Bronchial epithelial cell (primary cell): ENCODE data around the gene NIPSNAP2. TPM values are rescaled to one million over a fixed set of nuclear protein-coding genes. Genes with fewer than 3 reads are reported as not detected.
"Not testable (repeated sequence)": the region's sequence is repeated elsewhere in the genome, so short reads cannot be mapped to it uniquely, and the experiment has no call there.

Source experiments
- DNase-seq: peaks from one replicate; pipeline ENCODE4 v3.0.0-alpha.2; 2010; ENCODE audit warnings: low read depth
- FAIRE-seq: peaks from 2 replicates; lab custom pipeline; 2011; peaks lifted over from hg19 to GRCh38; lab: Jason Lieb, UNC
- H3K27me3 ChIP-seq: 2 replicates; pipeline ENCODE4 v1.5.1; 2011; ENCODE audit warnings: low read length; ENCODE audit not compliant: control insufficient read depth, insufficient read depth
- H3K36me3 ChIP-seq: 2 replicates; pipeline ENCODE4 v1.5.1; 2011; ENCODE audit warnings: low read length; ENCODE audit not compliant: control insufficient read depth, insufficient read depth
- H3K4me3 ChIP-seq: 2 replicates; pipeline ENCODE4 v1.5.1; 2011; ENCODE audit warnings: mild to moderate bottlenecking, low read depth, low read length, control low read depth
- total RNA-seq: library from RNA; depleted of rRNA; stranded (reverse); fragments of >200 nt; gene quantifications from 2 replicates; pipeline ENCODE4 v1.2.1, GENCODE V29; 2014
- TF ChIP-seq, protein P1 (sequence below): IDR thresholded peaks from 2 replicates; pipeline ENCODE4 v1.5.1; 2011; ENCODE audit warnings: mild to moderate bottlenecking, moderate library complexity, low read length, control low read depth, inconsistent platforms; ENCODE audit not compliant: insufficient read depth, severe bottlenecking

Gene NIPSNAP2
- total RNA-seq, 1 donor from 2014 or later = 65.3 TPM

DNA sequence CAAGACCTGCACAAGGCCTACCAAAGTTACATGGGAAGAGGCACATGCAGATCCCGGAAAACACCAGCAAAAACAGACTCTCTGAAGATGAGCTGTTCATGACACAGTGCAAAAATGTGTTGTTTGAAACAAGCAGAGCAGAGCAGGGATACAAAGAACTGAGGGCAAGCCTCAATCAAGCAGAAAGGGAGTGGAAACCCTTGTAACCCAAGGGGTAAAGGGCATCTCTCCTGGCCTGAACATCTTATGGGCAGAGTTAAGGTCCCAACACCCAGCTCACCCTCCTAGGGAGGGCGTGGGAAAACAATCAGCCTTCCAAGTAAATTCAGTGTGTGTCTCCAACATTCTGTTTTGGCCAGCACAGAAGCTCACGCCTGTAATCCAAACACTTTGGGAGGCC lies 76.3 kb downstream of the NIPSNAP2 start:
- peaks cover 2% of the 10 kb centered on the region for H3K36me3 ChIP-seq
- no peak overlapping the region for H3K4me3 ChIP-seq
- no peak for FAIRE-seq
- TF ChIP-seq, protein P1, sequence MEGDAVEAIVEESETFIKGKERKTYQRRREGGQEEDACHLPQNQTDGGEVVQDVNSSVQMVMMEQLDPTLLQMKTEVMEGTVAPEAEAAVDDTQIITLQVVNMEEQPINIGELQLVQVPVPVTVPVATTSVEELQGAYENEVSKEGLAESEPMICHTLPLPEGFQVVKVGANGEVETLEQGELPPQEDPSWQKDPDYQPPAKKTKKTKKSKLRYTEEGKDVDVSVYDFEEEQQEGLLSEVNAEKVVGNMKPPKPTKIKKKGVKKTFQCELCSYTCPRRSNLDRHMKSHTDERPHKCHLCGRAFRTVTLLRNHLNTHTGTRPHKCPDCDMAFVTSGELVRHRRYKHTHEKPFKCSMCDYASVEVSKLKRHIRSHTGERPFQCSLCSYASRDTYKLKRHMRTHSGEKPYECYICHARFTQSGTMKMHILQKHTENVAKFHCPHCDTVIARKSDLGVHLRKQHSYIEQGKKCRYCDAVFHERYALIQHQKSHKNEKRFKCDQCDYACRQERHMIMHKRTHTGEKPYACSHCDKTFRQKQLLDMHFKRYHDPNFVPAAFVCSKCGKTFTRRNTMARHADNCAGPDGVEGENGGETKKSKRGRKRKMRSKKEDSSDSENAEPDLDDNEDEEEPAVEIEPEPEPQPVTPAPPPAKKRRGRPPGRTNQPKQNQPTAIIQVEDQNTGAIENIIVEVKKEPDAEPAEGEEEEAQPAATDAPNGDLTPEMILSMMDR = no peak
- no peak for DNase-seq
- no peaks in the 10 kb centered on the region for H3K27me3 ChIP-seq

DNA sequence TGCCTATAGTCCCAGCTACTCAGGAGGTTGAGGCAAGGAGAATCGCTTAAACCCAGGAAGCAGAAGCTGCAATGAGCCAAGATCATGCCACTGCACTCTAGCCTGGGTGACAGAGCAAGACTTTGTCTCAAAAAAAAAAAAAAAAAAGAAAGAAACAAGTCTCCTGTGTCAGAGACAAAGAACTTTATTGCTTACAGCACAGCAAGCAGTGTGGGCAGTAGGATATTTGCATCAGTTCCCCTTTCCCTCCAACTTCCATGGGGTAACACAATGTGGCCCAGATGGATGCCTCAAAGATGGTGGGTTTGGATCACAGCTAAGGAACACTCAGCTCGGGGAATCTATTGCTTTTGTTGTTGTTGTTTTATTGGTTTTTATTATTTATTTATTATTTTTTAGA lies 81.4 kb downstream of the NIPSNAP2 start:
- FAIRE-seq, H3K36me3 ChIP-seq, DNase-seq, H3K27me3 ChIP-seq, H3K4me3 ChIP-seq: not testable (repeated sequence)

DNA sequence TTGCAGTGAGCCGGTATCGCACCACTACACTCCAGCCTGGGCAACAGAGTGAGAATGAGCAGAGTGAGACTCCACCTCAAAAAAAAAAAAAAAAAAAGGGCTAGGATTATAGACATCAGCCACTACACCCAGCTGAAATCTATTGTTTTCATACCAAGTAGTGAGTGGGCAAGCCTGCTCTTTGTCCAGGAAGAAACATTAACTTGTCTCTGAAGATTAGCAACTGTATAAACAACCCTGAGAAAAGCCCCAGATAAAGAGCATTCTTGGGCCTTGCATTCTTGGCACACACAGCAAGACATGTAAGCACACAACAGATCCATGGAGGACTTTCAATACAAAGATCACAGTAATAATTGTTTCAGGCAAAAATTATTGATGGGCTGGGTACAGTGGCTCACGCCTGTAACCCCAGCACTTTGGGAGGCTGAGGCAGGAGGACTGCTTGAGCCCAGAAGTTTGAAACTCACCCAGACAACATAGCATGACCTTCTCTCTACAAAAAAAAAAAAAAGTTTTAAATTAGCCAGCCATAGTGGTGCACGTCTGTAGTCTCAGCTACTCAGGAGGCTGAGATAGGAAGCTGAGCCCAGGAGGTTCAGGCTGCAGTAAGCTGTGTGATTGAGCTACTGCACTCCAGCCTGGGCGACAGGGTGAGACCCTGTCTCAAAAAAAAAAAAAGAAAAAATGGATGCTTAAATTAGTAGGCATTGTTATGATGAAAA lies 82.5 kb downstream of the NIPSNAP2 start:
- Histone ChIP-seq H3K36me3 (peaks cover 2% of the 10 kb centered on the region), H3K27me3 (no peaks in the 10 kb centered on the region), H3K4me3 (no peak overlapping the region)
- FAIRE-seq (no peak), DNase-seq (peak; percentile 80)
- TF ChIP-seq, protein P1 = no peak

DNA sequence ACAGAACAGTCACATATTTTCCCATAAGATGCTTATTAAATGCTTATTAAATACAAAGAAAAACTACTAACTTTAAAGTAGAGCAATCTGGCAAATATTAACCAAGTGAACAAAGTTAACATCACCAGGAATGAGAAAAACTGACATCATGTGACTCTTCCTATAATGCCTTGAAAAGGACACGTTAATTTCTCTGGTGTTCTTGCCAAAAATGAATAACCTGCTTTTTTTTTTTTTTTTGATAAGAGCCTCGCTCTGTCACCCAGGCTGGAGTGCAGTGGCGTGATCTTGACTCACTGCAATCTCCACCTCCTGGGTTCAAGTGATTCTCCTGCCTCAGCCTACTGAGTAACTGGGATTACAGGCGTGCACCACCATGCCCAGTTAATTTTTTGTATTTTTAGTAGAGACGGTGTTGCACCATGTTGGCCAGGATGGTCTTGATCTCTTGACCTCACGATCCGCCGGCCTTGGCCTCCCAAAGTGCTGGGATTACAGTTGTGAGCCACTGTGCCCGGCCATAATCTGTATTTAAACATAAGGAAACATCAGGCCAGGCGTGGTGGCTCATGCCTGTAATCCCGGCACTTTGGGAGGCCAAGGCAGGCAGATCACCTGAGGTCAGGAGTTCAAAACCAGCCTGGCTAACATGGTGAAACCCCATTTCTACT lies 83.2 kb downstream of the NIPSNAP2 start:
- DNase-seq = peak; percentile 25
- not testable (repeated sequence) for H3K4me3 ChIP-seq, H3K27me3 ChIP-seq, FAIRE-seq, H3K36me3 ChIP-seq

DNA sequence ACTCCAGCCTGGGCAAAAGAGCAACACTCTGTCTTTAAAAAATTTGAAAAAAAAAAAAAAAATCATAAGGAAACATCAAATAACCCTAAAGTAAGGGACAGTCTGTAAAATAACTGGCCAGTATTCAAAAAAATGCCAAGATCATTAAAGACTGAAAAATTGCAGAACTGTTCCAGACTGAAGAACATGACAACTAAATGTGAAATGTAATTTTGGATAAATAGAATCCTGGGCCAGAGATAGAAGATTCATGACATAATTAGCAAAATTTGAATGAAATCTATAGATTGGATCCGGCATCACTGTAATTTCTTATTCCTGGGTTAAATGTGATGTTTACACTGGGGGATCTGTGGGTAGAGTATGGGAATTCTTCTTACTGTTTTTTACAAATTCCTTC lies 83.9 kb downstream of the NIPSNAP2 start:
- Histone ChIP-seq H3K36me3 (no peaks in the 10 kb centered on the region), H3K4me3 (no peak overlapping the region), H3K27me3 (no peaks in the 10 kb centered on the region)
- FAIRE-seq (no peak), DNase-seq (no peak)
- TF ChIP-seq, protein P1 = no peak

DNA sequence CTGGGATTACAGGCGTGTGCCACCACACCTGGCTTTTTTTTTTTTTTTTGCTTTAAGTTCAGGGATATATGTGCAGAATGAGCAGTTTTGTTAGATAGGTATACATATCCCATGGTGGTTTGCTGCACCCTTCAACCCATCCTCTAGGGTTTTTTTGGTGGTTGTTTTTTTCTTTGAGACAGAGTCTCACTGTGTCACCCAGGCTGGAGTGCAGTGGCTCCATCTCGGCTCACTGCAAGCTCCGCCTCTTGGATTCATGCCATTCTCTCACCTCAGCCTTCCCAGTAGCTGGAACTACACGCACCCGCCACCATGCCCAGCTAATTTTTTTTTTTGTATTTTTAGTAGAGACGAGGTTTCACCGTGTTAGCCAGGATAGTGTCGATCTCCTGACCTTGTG lies 84.4 kb downstream of the NIPSNAP2 start:
- not testable (repeated sequence) for FAIRE-seq, DNase-seq, H3K4me3 ChIP-seq, H3K27me3 ChIP-seq, H3K36me3 ChIP-seq

Other genes starting within 250 kb of the NIPSNAP2 start
- not detected in 2 replicates for gene SEPTIN14, start 101.8 kb upstream of the NIPSNAP2 start, total RNA-seq
- 3.2 and 3.4 TPM in 2 replicates for gene ZNF713, start 77.1 kb upstream of the NIPSNAP2 start, total RNA-seq
- 29.1 and 32.4 TPM in 2 replicates for gene MRPS17, start 12.7 kb upstream of the NIPSNAP2 start, total RNA-seq
- gene PSPH, start 86.9 kb downstream of the NIPSNAP2 start, total RNA-seq = 162 and 199 TPM in 2 replicates
- gene CCT6A, start 87.2 kb downstream of the NIPSNAP2 start, total RNA-seq = 254 and 371 TPM in 2 replicates
- 220 and 228 TPM in 2 replicates for gene SUMF2, start 99.7 kb downstream of the NIPSNAP2 start, total RNA-seq
- gene PHKG1, start 128.4 kb downstream of the NIPSNAP2 start, total RNA-seq = 0.26 and 0.77 TPM in 2 replicates
- 440 and 566 TPM in 2 replicates for gene CHCHD2, start 141.9 kb downstream of the NIPSNAP2 start, total RNA-seq
- gene NUPR2, start 151.8 kb downstream of the NIPSNAP2 start, total RNA-seq = not detected in 2 replicates